Epithelial cell of esophagus (primary cell): Measurements from ENCODE around the gene LNX1.

Source experiments
- DNase-seq: peaks from one replicate; pipeline ENCODE4 v3.0.0; 2010; ENCODE audit warnings: low read depth
- H3K4me3 ChIP-seq: 2 replicates; pipeline ENCODE4 v1.5.1; 2011; ENCODE audit warnings: mild to moderate bottlenecking, low read length, control low read depth
- CTCF ChIP-seq: IDR thresholded peaks from 2 replicates; pipeline ENCODE4 v1.5.1; 2011; ENCODE audit warnings: low read depth, mild to moderate bottlenecking, low read length, control low read depth, inconsistent platforms; ENCODE audit not compliant: insufficient read depth; ENCODE audit errors: missing control alignments

The LNX1 gene

GRCh38 chr4:53510321-53510720 is 81.0 kb downstream of the LNX1 start:
- no peak for TF ChIP-seq CTCF
- no peak overlapping the region for H3K4me3 ChIP-seq
- DNase-seq = no peak

GRCh38 chr4:53508446-53508845 is 82.8 kb downstream of the LNX1 start:
- no peak for TF ChIP-seq CTCF
- no peak overlapping the region for H3K4me3 ChIP-seq
- peak; percentile 11 for DNase-seq

- no peak overlapping the region for H3K4me3 ChIP-seq
- no peak for TF ChIP-seq CTCF
- no peak for DNase-seq
Measured at GRCh38 chr4:53507671-53508286, 83.5 kb downstream of the LNX1 start.

- no peak for TF ChIP-seq CTCF
- DNase-seq = no peak
- no peak overlapping the region for H3K4me3 ChIP-seq
Measured at GRCh38 chr4:53507058-53507457, 84.2 kb downstream of the LNX1 start.

- H3K4me3 ChIP-seq = no peak overlapping the region
- peak; percentile 45 for TF ChIP-seq CTCF
- peak; percentile 32 for DNase-seq
Measured at GRCh38 chr4:53505947-53506346, 85.3 kb downstream of the LNX1 start.

- H3K4me3 ChIP-seq = no peak overlapping the region
- no peak for TF ChIP-seq CTCF
- DNase-seq = no peak
Measured at GRCh38 chr4:53502094-53502493, 89.2 kb downstream of the LNX1 start.

GRCh38 chr4:53501561-53501960 is 89.7 kb downstream of the LNX1 start:
- peak; percentile 66 for DNase-seq
- H3K4me3 ChIP-seq = no peak overlapping the region
- no peak for TF ChIP-seq CTCF
